IMR-90 (cell line): ENCODE results near the gene ABCA7. TPM values are rescaled to one million over a fixed set of nuclear protein-coding genes. Genes with fewer than 3 reads are reported as not detected.

Source experiments
- ATAC-seq: fragments of 200-7000 bp; cut with Tn5 transposase; 2 replicates; pipeline ENCODE4 v1.9.1; 2020; ENCODE audit warnings: low read depth, mild to moderate bottlenecking, moderate library complexity
- BruUV-seq: library from RNA; stranded (reverse); fragments of 400-500 nt; replicated peaks from 2 replicates; lab custom pipeline; 2021; lab: Mats Ljungman, UMichigan
- CTCF ChIA-PET: fragments of 300-600 bp; formaldehyde crosslinking; extraction: SDS; loops from one replicate; lab custom pipeline; 2021; ENCODE audit warnings: antibody characterized with exemption; lab: Yijun Ruan, JAX
- POLR2A ChIA-PET: fragments of 300-600 bp; sonication (Branson Sonifier 250); formaldehyde crosslinking; loops from one replicate; lab custom pipeline; 2022; ENCODE audit warnings: antibody characterized with exemption; ENCODE audit not compliant: unreplicated experiment; lab: Charles Lee
- DNase-seq: peaks from one replicate; pipeline ENCODE4 v3.0.0; 2013
- H2AFZ ChIP-seq: replicated peaks from 2 replicates; pipeline ENCODE3; 2013; ENCODE audit warnings: low read length, mild to moderate bottlenecking; ENCODE audit not compliant: poor library complexity
- H2AK5ac ChIP-seq: 2 replicates; pipeline ENCODE4 v1.6.1; 2013; ENCODE audit warnings: low read depth, low read length, inconsistent platforms
- H2AK9ac ChIP-seq: replicated peaks from 2 replicates; pipeline ENCODE3; 2013; ENCODE audit warnings: mild to moderate bottlenecking, low read depth, low read length, moderate library complexity; ENCODE audit not compliant: poor library complexity
- H2BK120ac ChIP-seq: 2 replicates; pipeline ENCODE4 v1.6.1; 2013; ENCODE audit warnings: low read depth, low read length, inconsistent platforms
- H2BK15ac ChIP-seq: 3 replicates; pipeline ENCODE4 v1.6.1; 2013; ENCODE audit warnings: low read depth, low read length, inconsistent platforms
- H2BK20ac ChIP-seq: 2 replicates; pipeline ENCODE4 v1.6.1; 2013; ENCODE audit warnings: low read depth, mild to moderate bottlenecking, inconsistent platforms, low read length, moderate library complexity
- H2BK5ac ChIP-seq: 2 replicates; pipeline ENCODE4 v1.6.1; 2013; ENCODE audit warnings: mild to moderate bottlenecking, low read depth, low read length, inconsistent platforms; ENCODE audit not compliant: poor library complexity, severe bottlenecking
- H3K14ac ChIP-seq: replicated peaks from 2 replicates; pipeline ENCODE4 v1.6.1; 2013; ENCODE audit warnings: low read depth, low read length, inconsistent platforms
- H3K18ac ChIP-seq: 2 replicates; pipeline ENCODE4 v1.6.1; 2013; ENCODE audit warnings: low read depth, low read length, control low read depth
- H3K23ac ChIP-seq: 2 replicates; pipeline ENCODE4 v1.6.1; 2013; ENCODE audit warnings: low read depth, low read length, inconsistent platforms
- H3K27ac ChIP-seq: 2 replicates; pipeline ENCODE4 v1.5.1; 2013; ENCODE audit warnings: mild to moderate bottlenecking, control low read depth, low read length; ENCODE audit not compliant: insufficient read depth
- H3K27me3 ChIP-seq: 2 replicates; pipeline ENCODE4 v1.6.1; 2013; ENCODE audit warnings: low read length; ENCODE audit not compliant: control insufficient read depth, insufficient read depth
- H3K36me3 ChIP-seq: 2 replicates; pipeline ENCODE4 v1.6.1; 2013; ENCODE audit warnings: low read length, mixed read lengths; ENCODE audit not compliant: control insufficient read depth, insufficient read depth
- H3K4ac ChIP-seq: 2 replicates; pipeline ENCODE4 v1.6.1; 2013; ENCODE audit warnings: low read depth, low read length, inconsistent platforms
- H3K4me1 ChIP-seq: 2 replicates; pipeline ENCODE4 v1.6.1; 2013; ENCODE audit warnings: low read length, mixed read lengths; ENCODE audit not compliant: control insufficient read depth, insufficient read depth
- H3K4me2 ChIP-seq: 2 replicates; pipeline ENCODE4 v1.6.1; 2013; ENCODE audit warnings: low read depth, mild to moderate bottlenecking, control low read depth, low read length, moderate library complexity
- H3K4me3 ChIP-seq: 2 replicates; pipeline ENCODE4 v1.5.1; 2013; ENCODE audit warnings: low read depth, mild to moderate bottlenecking, control low read depth, low read length, moderate library complexity; ENCODE audit not compliant: insufficient read depth
- H3K56ac ChIP-seq: 2 replicates; pipeline ENCODE4 v1.6.1; 2013; ENCODE audit warnings: low read length, inconsistent platforms; ENCODE audit not compliant: insufficient read depth; ENCODE audit errors: extremely low read depth
- H3K79me1 ChIP-seq, 2 experiments: 2 replicates each; pipeline ENCODE4 v1.6.1; 2013; ENCODE audit warnings: low read length in 2 of 2, inconsistent platforms in 1 of 2, low read depth in 1 of 2
- H3K9ac ChIP-seq: 2 replicates; pipeline ENCODE4 v1.6.1; 2013; ENCODE audit warnings: low read depth, low read length, control low read depth
- H3K9me1 ChIP-seq: 2 replicates; pipeline ENCODE4 v1.6.1; 2013; ENCODE audit warnings: low read length, inconsistent platforms; ENCODE audit not compliant: insufficient read depth
- H3K9me3 ChIP-seq: 2 replicates; pipeline ENCODE4 v1.6.1; 2013; ENCODE audit warnings: low read length; ENCODE audit not compliant: control insufficient read depth, insufficient read depth
- H4K20me1 ChIP-seq: 2 replicates; pipeline ENCODE4 v1.6.1; 2013; ENCODE audit warnings: low read length, inconsistent platforms; ENCODE audit not compliant: insufficient read depth
- H4K5ac ChIP-seq: 2 replicates; pipeline ENCODE4 v1.6.1; 2013; ENCODE audit warnings: mild to moderate bottlenecking, low read depth, low read length, control low read depth
- H4K8ac ChIP-seq, 2 experiments: 2 replicates each; pipeline ENCODE4 v1.6.1; 2013; ENCODE audit warnings: low read depth in 2 of 2, low read length in 2 of 2, control low read depth in 1 of 2, inconsistent platforms in 1 of 2
- H4K91ac ChIP-seq: 2 replicates; pipeline ENCODE4 v1.6.1; 2013; ENCODE audit warnings: low read depth, low read length, inconsistent platforms; ENCODE audit not compliant: insufficient read depth
- BHLHE40 ChIP-seq: fragments of 150-350 bp; IDR thresholded peaks from 2 replicates; pipeline ENCODE4 v1.6.1; 2016; ENCODE audit warnings: mild to moderate bottlenecking, low read depth, low read length
- CEBPB ChIP-seq: IDR thresholded peaks from 2 replicates; pipeline ENCODE4 v1.6.1; 2012; ENCODE audit warnings: low read depth, low read length, improper control_type of control experiment
- FOS ChIP-seq: fragments of 150-350 bp; IDR thresholded peaks from 2 replicates; pipeline ENCODE4 v1.6.1; 2016; ENCODE audit warnings: low read depth, low read length
- MAFK ChIP-seq: IDR thresholded peaks from 2 replicates; pipeline ENCODE4 v1.6.1; 2012; ENCODE audit warnings: low read depth, low read length, improper control_type of control experiment
- MAZ ChIP-seq: IDR thresholded peaks from 2 replicates; pipeline ENCODE4 v1.6.1; 2012; ENCODE audit warnings: low read depth, mild to moderate bottlenecking, low read length, improper control_type of control experiment, moderate library complexity, borderline replicate concordance
- NFE2L2 ChIP-seq: fragments of 150-350 bp; IDR thresholded peaks from 2 replicates; pipeline ENCODE4 v1.6.1; 2016; ENCODE audit warnings: low read depth, mild to moderate bottlenecking, low read length
- POLR2A ChIP-seq: IDR thresholded peaks from 2 replicates; pipeline ENCODE4 v1.6.1; 2012; ENCODE audit warnings: mild to moderate bottlenecking, low read depth, low read length
- RAD21 ChIP-seq: IDR thresholded peaks from 2 replicates; pipeline ENCODE4 v1.6.1; 2012; ENCODE audit warnings: low read length, improper control_type of control experiment
- RFX5 ChIP-seq: IDR thresholded peaks from 2 replicates; pipeline ENCODE4 v1.8.0; 2012; ENCODE audit warnings: low read depth, mild to moderate bottlenecking, low read length, moderate library complexity
- WGBS, 2 experiments: methylation state at CpG; one replicate each; pipeline versions ENCODE4 v1.1.5 to v1.1.7; 2013; ENCODE audit warnings: missing lambda C conversion rate in 2 of 2; ENCODE audit not compliant: insufficient read length in 1 of 2; ENCODE audit errors: extremely low coverage in 2 of 2; 5-methylcytosine and 5-hydroxymethylcytosine counted together
- dilution Hi-C: fragments of 300-500 bp; cut with HindIII; formaldehyde crosslinking; loops from one replicate; pipeline ENCODE4 v1.14.3; 2018; ENCODE audit warnings: low sequenced_read_pairs; ENCODE audit not compliant: unreplicated experiment
- in situ Hi-C: fragments of 300-500 bp; cut with MboI; formaldehyde crosslinking; loops from 3 replicates; pipeline ENCODE4 v1.14.3; 2019; ENCODE audit warnings: low sequenced_read_pairs, inconsistent platforms, mixed read lengths
- intact Hi-C: fragments of 100-400 bp; cut with micrococcal nuclease; formaldehyde crosslinking; loops from 2 replicates; pipeline ENCODE4 v1.10.0; 2022
- polyA plus RNA-seq, 3 experiments: library from polyadenylated mRNA; depleted of rRNA; stranded (reverse); fragments of >200 nt; gene quantifications; 2 replicates each; pipeline ENCODE4 v1.2.3, GENCODE V29; 2012; ENCODE audit warnings: low replicate concordance in 1 of 3
- total RNA-seq: library from RNA; depleted of rRNA; stranded (reverse); fragments of >200 nt; gene quantifications from 2 replicates; pipeline ENCODE4 v1.2.3, GENCODE V29; 2012
- TF ChIP-seq, protein P1 (sequence below): conservative IDR thresholded peaks from 2 replicates; pipeline ENCODE4 v1.5.1; 2012; ENCODE audit warnings: mild to moderate bottlenecking, low read depth, low read length, improper control_type of control experiment
- TF ChIP-seq, protein P2 (sequence below): fragments of 150-350 bp; IDR thresholded peaks from 2 replicates; pipeline ENCODE4 v1.6.1; 2016; ENCODE audit warnings: low read depth, mild to moderate bottlenecking, low read length, moderate library complexity, borderline replicate concordance
- TF ChIP-seq, protein P3 (sequence below): fragments of 150-350 bp; IDR thresholded peaks from 2 replicates; pipeline ENCODE4 v1.6.1; 2017; ENCODE audit warnings: mild to moderate bottlenecking, antibody characterized with exemption, low read length, low read depth

The ABCA7 gene
- total and polyA plus RNA-seq, 2 of the 4 experiments (the other 2 are of a cell fraction): 0.36 to 3.3 TPM

- Histone ChIP-seq H4K91ac (no peak overlapping the region), H2BK20ac (no peak overlapping the region), H3K9me3 (no peaks in the 10 kb centered on the region), H2BK5ac (no peak overlapping the region), H3K36me3 (peaks cover 27% of the 10 kb centered on the region), H4K20me1 (0 out of 2 replicates have a peak, but pooled peaks cover 6% of the 10 kb centered on the region), H3K18ac (no peak overlapping the region), H4K5ac (no peak overlapping the region), H2AK9ac (no peak overlapping the region), H3K4me1 (peaks cover 5% of the 10 kb centered on the region), H3K27me3 (peaks cover 34% of the 10 kb centered on the region), H3K27ac (no peak overlapping the region), H3K4me2 (no peak overlapping the region), H3K9ac (no peak overlapping the region), H3K56ac (no peak overlapping the region; the same call in 1 of the 2 replicates), H3K4ac (no peak overlapping the region), H3K9me1 (no peaks in the 10 kb centered on the region), H2BK120ac (no peak overlapping the region), H4K8ac (no peak overlapping the region), H3K14ac (no peak overlapping the region), H3K79me1 (no peaks in the 10 kb centered on the region; a peak in 1 of 4 replicates), H3K23ac (no peak overlapping the region), H2AK5ac (no peak overlapping the region), H2BK15ac (no peak overlapping the region), H3K4me3 (no peak overlapping the region), H2AFZ (peak overlapping the region; percentile 63)
- DNase-seq (no peak), ATAC-seq (no peak)
- TF ChIP-seq, protein P1, sequence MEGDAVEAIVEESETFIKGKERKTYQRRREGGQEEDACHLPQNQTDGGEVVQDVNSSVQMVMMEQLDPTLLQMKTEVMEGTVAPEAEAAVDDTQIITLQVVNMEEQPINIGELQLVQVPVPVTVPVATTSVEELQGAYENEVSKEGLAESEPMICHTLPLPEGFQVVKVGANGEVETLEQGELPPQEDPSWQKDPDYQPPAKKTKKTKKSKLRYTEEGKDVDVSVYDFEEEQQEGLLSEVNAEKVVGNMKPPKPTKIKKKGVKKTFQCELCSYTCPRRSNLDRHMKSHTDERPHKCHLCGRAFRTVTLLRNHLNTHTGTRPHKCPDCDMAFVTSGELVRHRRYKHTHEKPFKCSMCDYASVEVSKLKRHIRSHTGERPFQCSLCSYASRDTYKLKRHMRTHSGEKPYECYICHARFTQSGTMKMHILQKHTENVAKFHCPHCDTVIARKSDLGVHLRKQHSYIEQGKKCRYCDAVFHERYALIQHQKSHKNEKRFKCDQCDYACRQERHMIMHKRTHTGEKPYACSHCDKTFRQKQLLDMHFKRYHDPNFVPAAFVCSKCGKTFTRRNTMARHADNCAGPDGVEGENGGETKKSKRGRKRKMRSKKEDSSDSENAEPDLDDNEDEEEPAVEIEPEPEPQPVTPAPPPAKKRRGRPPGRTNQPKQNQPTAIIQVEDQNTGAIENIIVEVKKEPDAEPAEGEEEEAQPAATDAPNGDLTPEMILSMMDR: no peak
- TF ChIP-seq FOS (no peak), POLR2A (no peak), MAZ (no peak), MAFK (no peak), BHLHE40 (no peak), RFX5 (no peak), RAD21 (no peak), CEBPB (no peak), NFE2L2 (no peak)
- TF ChIP-seq, protein P2, sequence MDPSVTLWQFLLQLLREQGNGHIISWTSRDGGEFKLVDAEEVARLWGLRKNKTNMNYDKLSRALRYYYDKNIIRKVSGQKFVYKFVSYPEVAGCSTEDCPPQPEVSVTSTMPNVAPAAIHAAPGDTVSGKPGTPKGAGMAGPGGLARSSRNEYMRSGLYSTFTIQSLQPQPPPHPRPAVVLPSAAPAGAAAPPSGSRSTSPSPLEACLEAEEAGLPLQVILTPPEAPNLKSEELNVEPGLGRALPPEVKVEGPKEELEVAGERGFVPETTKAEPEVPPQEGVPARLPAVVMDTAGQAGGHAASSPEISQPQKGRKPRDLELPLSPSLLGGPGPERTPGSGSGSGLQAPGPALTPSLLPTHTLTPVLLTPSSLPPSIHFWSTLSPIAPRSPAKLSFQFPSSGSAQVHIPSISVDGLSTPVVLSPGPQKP: no peak
- TF ChIP-seq, protein P3, sequence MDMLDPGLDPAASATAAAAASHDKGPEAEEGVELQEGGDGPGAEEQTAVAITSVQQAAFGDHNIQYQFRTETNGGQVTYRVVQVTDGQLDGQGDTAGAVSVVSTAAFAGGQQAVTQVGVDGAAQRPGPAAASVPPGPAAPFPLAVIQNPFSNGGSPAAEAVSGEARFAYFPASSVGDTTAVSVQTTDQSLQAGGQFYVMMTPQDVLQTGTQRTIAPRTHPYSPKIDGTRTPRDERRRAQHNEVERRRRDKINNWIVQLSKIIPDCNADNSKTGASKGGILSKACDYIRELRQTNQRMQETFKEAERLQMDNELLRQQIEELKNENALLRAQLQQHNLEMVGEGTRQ: no peak
- BruUV-seq: no TSS peak
- intact Hi-C loops: no loop called here
- POLR2A ChIA-PET: no interaction called here
- dilution Hi-C loops: no loop called here
- WGBS, 2 experiments: 92% methylated on average over 7 of the region's 26 CpGs; no CpG with 5 or more reads in 1 of the 2 experiments
- CTCF ChIA-PET: no interaction called here
- in situ Hi-C loops: loop anchor here (5.0 kb wide), 1 partner anchor 138 kb away; the partner anchor contains the start of gene CFD
Measured at GRCh38 chr19:995051-995827, 44.7 kb upstream of the ABCA7 start.
